K562 (cell line): ENCODE data around the gene ADIG. TPM values are rescaled to one million over a fixed set of nuclear protein-coding genes. Genes with fewer than 3 reads are reported as not detected.
A peak's percentile ranks its signal among the peaks of the same experiment; 100 is the strongest.

Source experiments
- ATAC-seq: fragments of 200-7000 bp; cut with Tn5 transposase; 3 replicates; pipeline ENCODE4 v1.9.1; 2020; ENCODE audit warnings: moderate library complexity
- BruUV-seq: library from RNA; stranded (reverse); fragments of 400-500 nt; replicated peaks from 2 replicates; lab custom pipeline; 2021; lab: Mats Ljungman, UMichigan
- CTCF ChIA-PET: fragments of 300-600 bp; formaldehyde crosslinking; extraction: SDS; loops from one replicate; lab custom pipeline; 2021; ENCODE audit warnings: low intra/inter-chr PET ratio; lab: Yijun Ruan, JAX
- POLR2A ChIA-PET: fragments of 300-600, 350-650 bp; sonication (Branson Sonifier 250); formaldehyde crosslinking; extraction: SDS; loops from one replicate; lab custom pipeline; 2021; ENCODE audit warnings: antibody characterized with exemption, inconsistent platforms; lab: Yijun Ruan, JAX
- DNase-seq, 4 experiments: peaks; one replicate each; pipeline versions ENCODE4 v3.0.0 to v3.0.0-alpha.2; 2011 to 2018; ENCODE audit warnings: low spot score in 3 of 4, mixed read lengths in 3 of 4; ENCODE audit errors: extremely low read depth in 1 of 4
- FAIRE-seq: peaks from 2 replicates; lab custom pipeline; 2011; peaks lifted over from hg19 to GRCh38; lab: Jason Lieb, UNC
- H2AFZ ChIP-seq: 2 replicates; pipeline ENCODE4 v1.6.0; 2011; ENCODE audit warnings: low read depth, low read length, control low read depth, inconsistent platforms
- H3K27ac ChIP-seq: fragments of 200-600 bp; 3 replicates; pipeline ENCODE4 v1.8.0; 2011; ENCODE audit warnings: low read depth, mild to moderate bottlenecking, control low read depth, inconsistent platforms, low read length, moderate library complexity, mixed read lengths; ENCODE audit errors: extremely low read depth
- H3K27me3 ChIP-seq, 2 experiments: fragments of 300-600 bp in 1 of 2; 2 replicates in 1 of 2; 3 replicates in 1 of 2; pipeline versions ENCODE4 v1.6.0 to v1.8.0; 2011; ENCODE audit warnings: inconsistent platforms in 2 of 2, low read length in 2 of 2, mild to moderate bottlenecking in 1 of 2, mixed read lengths in 1 of 2, moderate library complexity in 1 of 2; ENCODE audit not compliant: control insufficient read depth in 2 of 2, insufficient read depth in 2 of 2
- H3K36me3 ChIP-seq: fragments of 300-600 bp; 3 replicates; pipeline ENCODE4 v1.8.0; 2011; ENCODE audit warnings: mild to moderate bottlenecking, low read length, inconsistent platforms; ENCODE audit not compliant: control insufficient read depth, insufficient read depth
- H3K4me1 ChIP-seq, 2 experiments: fragments of 200-600 bp in 1 of 2; replicated peaks in 1 of 2; 2 replicates in 1 of 2; 3 replicates in 1 of 2; pipeline versions ENCODE4 v1.5.1 to v1.8.0; 2011; ENCODE audit warnings: inconsistent platforms in 2 of 2, low read length in 2 of 2, mild to moderate bottlenecking in 1 of 2, mixed read lengths in 1 of 2, moderate library complexity in 1 of 2; ENCODE audit not compliant: control insufficient read depth in 2 of 2, insufficient read depth in 2 of 2
- H3K4me2 ChIP-seq: 2 replicates; pipeline ENCODE4 v1.6.1; 2011; ENCODE audit warnings: low read length, control low read depth, inconsistent platforms, mixed read lengths; ENCODE audit not compliant: insufficient read depth
- H3K4me3 ChIP-seq: fragments of 200-600 bp; sonication (generic), shearing (Covaris generic); 2 replicates; pipeline ENCODE4 v1.5.1; 2016; ENCODE audit warnings: control low read depth, inconsistent platforms
- H3K79me2 ChIP-seq: fragments of 200-600 bp; 3 replicates; pipeline ENCODE4 v1.8.0; 2011; ENCODE audit warnings: low read length, inconsistent platforms; ENCODE audit not compliant: control insufficient read depth, insufficient read depth
- H3K9ac ChIP-seq, 2 experiments: 2 replicates each; pipeline versions ENCODE4 v1.6.0 to v1.6.1; 2011; ENCODE audit warnings: low read depth in 2 of 2, low read length in 2 of 2, control low read depth in 1 of 2, inconsistent platforms in 1 of 2, mild to moderate bottlenecking in 1 of 2, mixed read lengths in 1 of 2; ENCODE audit not compliant: insufficient read depth in 1 of 2
- H3K9me1 ChIP-seq: one replicate; pipeline ENCODE4 v1.6.0; 2011; ENCODE audit warnings: inconsistent platforms, mild to moderate bottlenecking, low read length, moderate library complexity; ENCODE audit not compliant: control insufficient read depth, insufficient read depth
- H3K9me3 ChIP-seq: replicated peaks from 2 replicates; pipeline ENCODE4 v1.5.1; 2011; ENCODE audit warnings: low read depth, low read length, inconsistent platforms; ENCODE audit not compliant: control insufficient read depth, insufficient read depth
- H4K20me1 ChIP-seq: replicated peaks from 2 replicates; pipeline ENCODE4 v1.6.1; 2011; ENCODE audit warnings: low read length, inconsistent platforms, mixed read lengths; ENCODE audit not compliant: control insufficient read depth, insufficient read depth
- POLR3G ChIP-seq: IDR thresholded peaks from 2 replicates; pipeline ENCODE4 v1.6.1; 2011; ENCODE audit not compliant: insufficient read length, insufficient replicate concordance; ENCODE audit errors: extremely low read depth
- TRIM24 ChIP-seq, 2 experiments: fragments of 450-650 bp; IDR thresholded peaks; 2 replicates each; pipeline ENCODE4 v1.6.1; 2016
- XRCC5 ChIP-seq: fragments of 200-400 bp; formaldehyde crosslinking; IDR thresholded peaks from 2 replicates; pipeline ENCODE4 v1.6.1; 2017; ENCODE audit warnings: low read depth, mild to moderate bottlenecking, low read length
- YY1 ChIP-seq, 3 experiments: IDR thresholded peaks; 2 replicates each; pipeline ENCODE4 v1.6.1; 2011; ENCODE audit warnings: low read length in 2 of 3, mild to moderate bottlenecking in 2 of 3, moderate library complexity in 2 of 3, borderline replicate concordance in 1 of 3, control low read depth in 1 of 3, low read depth in 1 of 3; ENCODE audit not compliant: insufficient read depth in 3 of 3, insufficient replicate concordance in 2 of 3, control insufficient read depth in 1 of 3, insufficient read length in 1 of 3; ENCODE audit errors: extremely low read depth in 1 of 3
- ZNF146 ChIP-seq: IDR thresholded peaks from one replicate; pipeline ENCODE4 v1.6.1; 2018; ENCODE audit warnings: missing compliant biosample characterization; ENCODE audit not compliant: unreplicated experiment
- WGBS: fragments of 100-300 bp; shearing (Covaris generic); methylation state at CpG from one replicate; pipeline ENCODE4 v1.1.6; 2016; ENCODE audit warnings: low coverage, mixed read lengths; ENCODE audit not compliant: insufficient coverage; ENCODE audit errors: missing lambda C conversion rate; 5-methylcytosine and 5-hydroxymethylcytosine counted together
- in situ Hi-C: fragments of 300-500 bp; cut with MboI; formaldehyde crosslinking; loops from 4 replicates; pipeline ENCODE4 v1.15.0; 2018; ENCODE audit warnings: inconsistent platforms, mixed read lengths
- intact Hi-C: fragments of 100-400 bp; cut with micrococcal nuclease; formaldehyde crosslinking; loops from 2 replicates; pipeline ENCODE4 v1.14.2; 2022
- polyA plus RNA-seq, 8 experiments: library from polyadenylated mRNA; depleted of rRNA in 4 of 8; stranded (reverse) in 5 of 8; unstranded in 3 of 8; fragments of >200 nt; fragmentation: Nextera tagmentation in 2 of 8; fragmentation: Illumina TruSeq in 1 of 8; extraction: Ambion mirVana in 2 of 8; extraction: Trizol in 1 of 8; gene quantifications; 2 replicates each; pipeline versions ENCODE4 v1.2.1 to v1.2.3, GENCODE V29; 2011 to 2014; ENCODE audit warnings: inconsistent platforms in 1 of 8, missing spikeins in 1 of 8
- total RNA-seq, 7 experiments: library from RNA; depleted of rRNA in 6 of 7; stranded (reverse); fragments of >200 nt in 6 of 7; fragmentation: Illumina TruSeq in 2 of 7; extraction: Trizol in 2 of 7; gene quantifications; 2 replicates each; pipeline versions ENCODE4 v1.2.1 to v1.2.3, GENCODE V29; 2011 to 2021; ENCODE audit warnings: low replicate concordance in 1 of 7
- TF ChIP-seq, protein P1 (sequence below): sonication (generic); formaldehyde crosslinking; IDR thresholded peaks from 2 replicates; pipeline ENCODE4 v1.8.0; 2022; ENCODE audit warnings: mild to moderate bottlenecking, missing genetic modification reagents
- TF ChIP-seq, protein P2 (sequence below): IDR thresholded peaks from 2 replicates; pipeline ENCODE4 v1.6.1; 2016; ENCODE audit warnings: missing genetic modification characterization, missing compliant biosample characterization

ADIG gene
- total and polyA plus RNA-seq, 9 of the 15 experiments (the other 6 are each of a cell fraction or from before 2014, with no cell fraction given): not detected

DNA sequence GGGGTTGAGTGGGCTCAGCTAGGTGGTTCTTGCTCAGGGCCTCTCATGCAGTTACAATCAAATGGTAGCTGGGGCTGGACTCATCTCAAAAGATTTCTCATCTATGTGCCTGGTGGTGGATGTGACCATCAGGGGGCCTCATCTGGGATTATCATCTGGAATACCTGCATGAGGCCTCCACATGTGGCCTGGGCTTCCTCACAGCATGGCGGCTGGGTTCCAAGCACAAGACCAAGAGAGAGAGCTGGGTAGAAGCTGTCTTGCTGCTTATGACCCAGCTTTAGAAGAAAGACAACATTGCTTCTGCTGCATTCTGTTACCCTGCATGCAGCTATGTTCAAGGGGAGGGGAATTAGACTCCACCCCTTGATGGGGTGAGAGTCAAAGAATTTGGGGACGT is 43.1 kb downstream of the ADIG start:
- intact Hi-C loops: no loop called here
- Histone ChIP-seq H2AFZ (no peak overlapping the region), H3K36me3 (no peaks in the 10 kb centered on the region), H3K27ac (no peak overlapping the region), H3K4me3 (no peak overlapping the region), H3K27me3 (peaks cover 27 to 36% of the 10 kb centered on the region in 2 experiments), H3K9me3 (no peaks in the 10 kb centered on the region), H3K4me2 (no peak overlapping the region), H3K4me1 (peaks cover 6 to 7% of the 10 kb centered on the region in 2 experiments; a peak in 4 of 5 replicates), H3K9me1 (no peaks in the 10 kb centered on the region), H4K20me1 (no peaks in the 10 kb centered on the region), H3K79me2 (no peaks in the 10 kb centered on the region), H3K9ac (no peak overlapping the region)
- ATAC-seq: no peak
- FAIRE-seq: no peak
- 8% methylated on average over 2 of the region's 2 CpGs for WGBS
- ChIA-PET POLR2A (interaction anchor here (1.2 kb wide), 1 partner anchor 20 kb away, joined by 3 read pairs; no protein-coding TSS in a partner anchor), CTCF (no interaction called here)
- in situ Hi-C loops: no loop called here
- BruUV-seq: no TSS peak
- no peak for DNase-seq
- TF ChIP-seq POLR3G: no peak
- TF ChIP-seq ZNF146: no peak
- TF ChIP-seq, protein P1, sequence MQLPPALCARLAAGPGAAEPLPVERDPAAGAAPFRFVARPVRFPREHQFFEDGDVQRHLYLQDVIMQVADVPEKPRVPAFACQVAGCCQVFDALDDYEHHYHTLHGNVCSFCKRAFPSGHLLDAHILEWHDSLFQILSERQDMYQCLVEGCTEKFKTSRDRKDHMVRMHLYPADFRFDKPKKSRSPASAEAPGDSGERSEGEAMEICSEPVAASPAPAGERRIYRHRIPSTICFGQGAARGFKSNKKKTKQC: no peak
- peak in 2 of 3 experiments; percentile 53 to 84 for TF ChIP-seq YY1 (IDR thresholded peaks at IDR 0.05; ENCODE audit: borderline replicate concordance in 1 of 3, control insufficient read depth in 1 of 3, extremely low read depth in 1 of 3, insufficient read depth in 3 of 3, insufficient read length in 1 of 3, insufficient replicate concordance in 2 of 3, low read depth in 1 of 3, low read length in 2 of 3)
- TF ChIP-seq, protein P2, sequence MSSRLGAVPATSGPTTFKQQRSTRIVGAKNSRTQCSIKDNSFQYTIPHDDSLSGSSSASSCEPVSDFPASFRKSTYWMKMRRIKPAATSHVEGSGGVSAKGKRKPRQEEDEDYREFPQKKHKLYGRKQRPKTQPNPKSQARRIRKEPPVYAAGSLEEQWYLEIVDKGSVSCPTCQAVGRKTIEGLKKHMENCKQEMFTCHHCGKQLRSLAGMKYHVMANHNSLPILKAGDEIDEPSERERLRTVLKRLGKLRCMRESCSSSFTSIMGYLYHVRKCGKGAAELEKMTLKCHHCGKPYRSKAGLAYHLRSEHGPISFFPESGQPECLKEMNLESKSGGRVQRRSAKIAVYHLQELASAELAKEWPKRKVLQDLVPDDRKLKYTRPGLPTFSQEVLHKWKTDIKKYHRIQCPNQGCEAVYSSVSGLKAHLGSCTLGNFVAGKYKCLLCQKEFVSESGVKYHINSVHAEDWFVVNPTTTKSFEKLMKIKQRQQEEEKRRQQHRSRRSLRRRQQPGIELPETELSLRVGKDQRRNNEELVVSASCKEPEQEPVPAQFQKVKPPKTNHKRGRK (tag): no peak
- TF ChIP-seq XRCC5: no peak
- TF ChIP-seq TRIM24 (IDR thresholded peaks at IDR 0.05): no peak
